Stimulated activated naive CD4-positive, alpha-beta T cell treated with Interleukin-2 at 50 U/mL for 16 hours (primary cell): ENCODE results near the gene PRTFDC1.
"Not testable (repeated sequence)": the region's sequence is repeated elsewhere in the genome, so short reads cannot be mapped to it uniquely, and the experiment has no call there.

Experiments
- DNase-seq: peaks from one replicate; lab custom pipeline; 2025; lab: John Stamatoyannopoulos, UW

Gene PRTFDC1

GRCh38 chr10:24844742-24845141 is 107.7 kb downstream of the PRTFDC1 start:
- no peak for DNase-seq

GRCh38 chr10:24843256-24843655 is 109.2 kb downstream of the PRTFDC1 start:
- no peak for DNase-seq

DNA sequence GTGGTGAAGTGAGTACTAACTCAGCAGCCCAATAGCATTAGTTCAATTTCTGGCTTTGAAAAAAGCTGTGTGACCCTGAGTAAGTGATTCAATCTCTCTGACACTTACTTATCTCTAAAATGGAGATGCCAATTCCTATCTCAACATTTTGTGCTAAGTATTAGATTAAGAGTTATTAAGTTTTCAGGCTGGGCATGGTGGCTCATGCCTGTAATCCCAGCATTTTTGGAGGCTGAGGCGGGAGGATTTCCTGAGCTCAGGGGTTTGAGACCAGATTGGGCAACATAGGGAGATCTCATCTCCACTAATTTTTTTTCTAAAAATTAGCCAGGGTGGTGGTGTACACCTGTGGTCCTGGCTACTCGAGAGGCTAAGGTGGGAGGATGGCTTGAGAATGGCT is 109.5 kb downstream of the PRTFDC1 start:
- DNase-seq, result no peak

GRCh38 chr10:24841530-24841929 is 110.9 kb downstream of the PRTFDC1 start:
- DNase-seq, result no peak

DNA sequence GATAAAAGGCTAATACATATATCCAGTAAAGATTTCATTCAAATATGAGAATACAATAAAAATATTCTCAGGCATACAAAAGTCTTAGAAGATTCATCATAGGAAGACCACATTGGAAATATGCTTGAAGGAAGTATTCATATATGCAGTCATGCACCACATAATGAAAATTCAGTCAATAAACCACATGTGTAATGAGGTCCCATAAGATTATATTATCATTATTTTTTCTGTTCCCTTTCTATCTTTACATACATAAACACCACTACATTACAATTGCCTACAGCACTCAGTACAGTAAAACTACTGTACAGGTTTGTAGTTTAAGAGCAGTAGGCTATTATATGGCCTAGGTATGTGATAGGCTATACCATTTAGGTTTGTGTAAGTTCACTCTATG is 111.6 kb downstream of the PRTFDC1 start:
- DNase-seq, result no peak

- DNase-seq, result not testable (repeated sequence)
Measured at GRCh38 chr10:24837781-24838180, 114.6 kb downstream of the PRTFDC1 start.

- DNase-seq, result no peak
Measured at GRCh38 chr10:24834869-24835268, 117.5 kb downstream of the PRTFDC1 start.

GRCh38 chr10:24826009-24826408 is 126.4 kb downstream of the PRTFDC1 start:
- no peak for DNase-seq

GRCh38 chr10:24825551-24825950 is 126.9 kb downstream of the PRTFDC1 start:
- no peak for DNase-seq

- DNase-seq, result no peak
Measured at GRCh38 chr10:24824536-24824935, 127.9 kb downstream of the PRTFDC1 start.

DNA sequence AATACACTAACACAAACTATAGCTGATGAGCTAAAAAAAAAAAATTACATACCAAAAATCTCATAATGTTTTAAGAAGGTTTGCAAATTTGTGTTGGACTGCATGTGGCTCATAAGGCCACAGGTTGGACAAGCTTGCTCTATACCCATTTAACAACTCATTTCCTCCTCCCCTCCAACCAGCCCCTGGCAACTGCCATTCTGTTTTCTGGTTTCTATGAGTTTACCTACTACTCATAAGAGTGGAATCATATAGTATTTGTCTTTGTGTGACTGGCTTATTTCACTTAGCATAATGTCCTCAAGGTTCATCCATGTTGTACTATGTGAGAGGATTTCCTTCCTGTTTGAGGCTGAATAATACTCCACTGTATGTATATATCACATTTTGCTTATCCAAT is 128.3 kb downstream of the PRTFDC1 start:
- no peak for DNase-seq

DNA sequence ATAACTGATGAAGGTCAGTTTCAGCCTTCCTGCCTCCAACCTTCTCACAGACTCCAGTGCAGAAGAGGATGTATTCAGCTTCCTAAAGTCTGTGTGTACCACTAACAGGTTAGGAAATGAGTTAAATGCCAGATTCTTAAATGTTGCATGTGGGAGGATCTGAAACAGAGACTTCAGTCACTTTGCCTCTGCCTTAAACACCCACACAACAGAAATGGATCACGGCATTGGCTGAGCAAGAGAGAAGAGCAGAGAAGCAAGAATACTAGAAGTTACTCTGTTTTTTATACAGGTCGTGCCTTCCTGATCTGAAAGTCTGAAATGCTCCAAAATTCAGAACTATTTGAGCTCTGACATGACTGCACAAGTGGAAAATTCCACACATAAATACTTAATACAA is 129.8 kb downstream of the PRTFDC1 start:
- DNase-seq, result no peak

GRCh38 chr10:24821986-24822385 is 130.4 kb downstream of the PRTFDC1 start:
- no peak for DNase-seq

DNA sequence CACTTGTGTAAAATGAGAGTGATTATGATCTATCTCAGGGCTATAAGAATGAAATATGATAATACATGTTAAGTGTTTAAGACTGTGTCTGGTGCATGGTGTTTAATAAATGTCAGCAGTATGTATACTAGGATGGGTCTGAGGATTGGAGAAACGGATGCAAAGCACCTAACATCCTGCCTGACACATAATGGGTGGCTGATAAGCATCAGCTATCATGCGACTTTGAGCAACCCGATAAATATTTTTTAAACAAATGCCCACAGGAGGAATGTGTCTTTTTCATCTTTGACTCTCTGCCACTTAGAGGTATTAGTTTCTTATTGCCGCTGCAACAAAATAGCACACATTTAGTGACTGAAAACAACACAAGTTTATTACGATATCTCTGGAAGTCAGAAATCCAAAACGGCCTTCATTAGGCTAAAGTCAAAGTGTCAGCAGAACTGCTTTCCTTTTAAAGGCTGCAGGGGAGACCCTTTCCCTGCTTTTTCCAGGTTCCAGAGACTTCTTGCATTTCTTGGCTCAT is 135.5 kb downstream of the PRTFDC1 start:
- no peak for DNase-seq

DNA sequence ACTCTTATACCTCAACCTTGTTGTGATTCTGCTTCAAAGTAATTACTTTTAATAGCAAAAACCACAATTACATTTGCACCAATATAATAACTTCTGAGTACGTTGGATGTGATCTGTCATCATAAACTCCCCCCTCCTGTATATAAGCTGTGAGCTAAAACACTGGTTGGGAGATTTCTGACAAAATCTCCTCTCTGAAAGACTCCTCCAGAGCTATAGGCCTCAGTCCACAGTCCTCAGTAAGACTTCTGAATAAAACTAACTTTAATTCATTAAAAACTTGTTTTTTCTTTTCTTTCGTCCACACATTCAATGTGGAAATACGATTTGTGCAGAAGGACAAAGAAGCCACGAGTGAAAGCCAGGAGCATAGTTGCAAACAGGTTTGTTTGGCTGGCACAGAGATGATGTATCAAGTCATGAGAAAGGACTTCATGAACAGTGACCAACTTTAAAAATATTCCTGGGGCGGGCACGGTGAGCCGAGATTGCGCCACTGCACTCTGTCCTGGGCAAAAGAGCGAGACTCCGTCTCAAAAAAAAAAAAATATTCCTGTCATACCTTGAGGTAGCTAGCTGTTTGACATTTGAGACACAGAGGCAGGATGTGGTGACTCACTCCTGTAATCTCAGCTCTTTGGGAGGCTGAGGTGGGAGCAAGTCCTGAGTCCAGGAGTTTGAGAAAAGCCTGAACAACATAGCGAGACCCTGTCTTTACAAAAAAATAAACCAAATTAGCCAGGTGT is 137.7 kb downstream of the PRTFDC1 start:
- no peak for DNase-seq

GRCh38 chr10:24813856-24814255 is 138.6 kb downstream of the PRTFDC1 start:
- no peak for DNase-seq

DNA sequence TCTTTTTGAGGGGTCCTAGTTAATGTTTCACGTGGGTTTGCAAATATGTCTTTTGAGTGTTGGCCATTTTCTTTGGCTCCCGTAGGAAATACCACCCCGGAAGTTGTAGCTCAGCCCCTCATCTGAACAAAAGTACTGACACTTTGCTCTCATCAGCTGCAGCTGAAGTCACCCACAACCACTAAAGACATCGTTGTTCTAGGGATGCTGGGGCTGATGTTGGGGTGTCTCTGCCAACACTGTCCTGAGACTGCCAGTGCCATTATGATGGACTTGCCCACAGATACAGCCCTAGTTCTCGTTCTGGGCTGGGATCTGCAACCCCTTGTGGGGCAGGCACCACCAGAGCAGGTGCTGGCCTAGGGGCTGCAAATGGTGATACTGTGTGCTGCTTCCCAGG is 146.1 kb downstream of the PRTFDC1 start:
- DNase-seq, result no peak

GRCh38 chr10:24804956-24805355 is 147.4 kb downstream of the PRTFDC1 start:
- DNase-seq, result no peak

DNA sequence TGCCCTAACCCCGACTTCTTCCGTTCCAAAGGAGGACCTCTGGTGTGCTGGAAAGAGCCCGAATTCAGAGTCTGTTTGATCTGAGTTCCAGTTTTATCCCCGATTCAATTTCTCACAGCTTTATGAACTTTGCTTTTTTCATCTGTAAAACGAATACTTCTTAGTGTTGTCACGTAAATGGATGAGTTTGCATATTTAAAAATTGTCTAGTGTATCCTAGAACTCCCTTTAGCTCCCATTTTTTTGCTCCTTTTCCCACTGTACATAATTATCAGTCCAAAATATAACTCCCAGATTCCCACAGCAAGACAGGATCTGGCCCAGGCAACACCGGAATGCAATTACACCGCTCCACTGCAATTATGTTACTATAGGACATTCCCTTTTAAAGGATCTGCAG is 148.0 kb downstream of the PRTFDC1 start:
- no peak for DNase-seq

DNA sequence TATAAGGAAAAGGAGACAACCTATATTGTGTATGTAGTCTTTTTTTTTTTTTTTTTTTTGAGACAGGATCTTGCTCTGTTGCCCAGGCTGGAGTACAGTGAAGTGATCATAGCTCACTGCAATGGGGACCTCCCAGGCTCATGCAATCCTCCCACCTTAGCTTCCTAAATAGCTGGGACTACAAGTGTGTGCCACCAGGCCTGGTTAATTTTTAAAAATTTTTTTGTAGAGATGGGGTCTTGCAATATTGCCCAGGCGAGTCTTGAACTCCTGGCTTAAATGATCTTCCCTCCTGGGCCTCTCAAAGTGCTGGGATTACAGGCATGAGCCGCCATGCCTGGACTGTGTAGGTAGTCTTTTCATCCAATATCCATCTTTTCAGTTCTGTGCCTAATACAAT is 150.0 kb downstream of the PRTFDC1 start:
- no peak for DNase-seq

DNA sequence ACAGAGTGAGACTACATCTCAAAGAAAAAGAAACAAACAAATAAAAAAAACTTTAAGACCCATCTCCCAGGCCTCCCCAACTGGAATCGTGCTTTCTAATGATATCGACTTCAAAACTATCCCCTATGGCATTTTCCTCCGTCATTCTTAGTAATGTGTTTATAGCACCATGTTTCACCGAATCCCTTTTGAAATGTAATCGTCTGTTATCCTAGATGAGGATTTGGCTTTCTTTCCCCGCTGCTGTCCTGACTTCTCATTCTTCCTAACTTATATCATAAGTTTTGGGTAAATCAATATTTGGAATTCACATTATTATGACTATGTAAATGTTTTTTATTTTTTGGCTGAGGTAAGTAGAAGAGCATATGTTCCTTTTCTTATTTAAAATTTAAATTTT is 151.5 kb downstream of the PRTFDC1 start:
- no peak for DNase-seq
